ENCODE measurements around the gene C1QTNF6.

DNA sequence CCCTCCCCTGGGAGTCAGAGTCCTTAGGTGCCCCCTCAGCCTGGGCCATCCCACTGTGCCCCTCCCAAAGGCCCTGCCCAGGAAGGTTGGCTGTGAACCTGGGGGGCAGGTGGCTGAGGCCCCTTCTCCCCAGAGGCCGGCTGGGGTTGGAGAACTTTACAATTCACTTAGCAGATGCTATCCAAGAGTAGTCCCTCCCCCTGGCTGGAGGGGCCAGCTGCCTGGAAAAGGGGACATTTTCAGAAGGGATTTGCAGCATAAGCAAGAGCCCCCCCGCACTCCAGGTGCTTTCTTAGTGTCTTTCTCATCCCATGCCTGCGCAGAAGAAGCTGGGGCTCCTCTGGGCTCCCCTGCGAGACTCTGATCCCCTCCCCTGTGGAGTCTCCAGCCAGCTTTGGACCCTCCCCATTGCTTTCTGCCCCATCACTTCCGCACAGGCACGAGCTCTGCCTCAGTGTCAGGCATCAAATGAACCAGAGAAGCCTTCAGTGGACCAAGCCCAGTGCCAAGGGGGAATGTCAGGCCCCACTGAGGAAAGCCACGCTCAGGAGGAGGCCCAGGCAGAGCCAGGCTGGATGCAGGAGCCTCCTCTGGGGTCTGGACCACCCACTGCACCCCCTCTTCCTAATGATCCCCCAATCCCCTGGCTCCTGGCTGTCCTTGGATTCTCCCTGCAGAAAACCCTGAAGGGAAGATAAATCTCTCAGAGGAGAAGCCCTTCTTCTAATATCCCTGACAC, 20.5 kb upstream of the C1QTNF6 start:
- TF ChIP-seq EZH2phosphoT487 (IDR thresholded peaks at IDR 0.05; ENCODE audit: low read depth, severe bottlenecking, unreplicated experiment) (no peak), CTCF (IDR thresholded peaks at IDR 0.05; ENCODE audit: poor library complexity) (no peak)

Measured in hepatocyte (in vitro differentiated cells).